ENCODE measurements around the gene AQR.
"Not testable (repeated sequence)": the region's sequence is repeated elsewhere in the genome, so short reads cannot be mapped to it uniquely, and the experiment has no call there.

The AQR gene

DNA sequence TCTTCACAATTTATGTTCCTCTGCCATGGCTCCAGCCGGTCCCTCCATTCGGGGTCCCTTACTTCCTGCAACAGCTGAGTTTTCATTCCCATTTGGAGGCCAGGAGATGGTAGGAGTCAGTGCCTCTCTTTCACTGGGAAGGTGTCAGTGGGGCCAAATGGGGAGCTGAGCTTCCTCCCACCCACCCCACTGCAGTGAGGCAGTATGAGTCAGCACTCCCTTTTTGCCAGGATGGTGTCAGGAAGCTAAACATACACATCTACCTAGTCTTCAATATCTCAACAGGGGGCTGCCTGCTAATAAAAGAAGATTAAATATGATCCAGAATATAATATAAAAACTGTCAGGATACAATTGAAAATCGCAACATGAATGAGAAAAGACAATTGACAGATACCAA lies 161.5 kb downstream of the AQR start:
- peaks cover 0 to 2% of the 10 kb centered on the region in 2 donors for H3K9me3 ChIP-seq (replicated peaks in 1 of 2; ENCODE audit: control insufficient read depth in 2 of 2, insufficient read depth in 1 of 2, low read depth in 1 of 2, low read length in 2 of 2)
- H3K79me1 ChIP-seq (ENCODE audit: low read depth, low read length): no peaks in the 10 kb centered on the region
- H2AK5ac ChIP-seq (ENCODE audit: low read depth, low read length): no peak overlapping the region
- H2BK120ac ChIP-seq (ENCODE audit: low read depth, low read length): no peak overlapping the region
- no peak overlapping the region for H3K18ac ChIP-seq (ENCODE audit: low read length)
- no peak overlapping the region for H3K14ac ChIP-seq (ENCODE audit: low read length)
- H3K4me3 ChIP-seq (ENCODE audit: low read length in 2 of 2): no peak overlapping the region
- no peak overlapping the region for H3K23ac ChIP-seq (ENCODE audit: low read depth, low read length, poor library complexity)
- H3K9ac ChIP-seq (ENCODE audit: low read depth, low read length, poor library complexity): no peak overlapping the region
- no peak overlapping the region for H2BK12ac ChIP-seq (ENCODE audit: low read length)
- H4K91ac ChIP-seq (ENCODE audit: low read depth, low read length, poor library complexity): no peak overlapping the region
- H4K8ac ChIP-seq (ENCODE audit: low read depth, low read length): no peak overlapping the region
- no peaks in the 10 kb centered on the region for H3K4me1 ChIP-seq (ENCODE audit: control insufficient read depth in 2 of 2, insufficient read depth in 1 of 2, low read depth in 1 of 2, low read length in 2 of 2)
- no peak overlapping the region for H2AFZ ChIP-seq (ENCODE audit: low read length)
- H3K27ac ChIP-seq (replicated peaks; ENCODE audit: low read length): no peak overlapping the region
- H3K27me3 ChIP-seq (ENCODE audit: control insufficient read depth in 3 of 3, insufficient read depth in 3 of 3, low read depth in 1 of 3, low read length in 3 of 3): peaks cover 0 to 15% (median 0%) of the 10 kb centered on the region in 3 experiments
- no CpG with 5 or more reads among the region's 3 CpGs for WGBS, 2 donors (ENCODE audit: extremely low coverage in 2 of 2, insufficient read length in 2 of 2, insufficient replicate concordance in 1 of 2)
- no peak overlapping the region for H3K4ac ChIP-seq (ENCODE audit: low read length)
- H3K4me2 ChIP-seq (ENCODE audit: insufficient read depth, low read length, poor library complexity, severe bottlenecking): no peak overlapping the region
- no peak overlapping the region for H2BK15ac ChIP-seq (ENCODE audit: low read length)
- H2BK5ac ChIP-seq (ENCODE audit: low read length): no peak overlapping the region
- DNase-seq (ENCODE audit: low spot score): no peak
- no peaks in the 10 kb centered on the region for H3K36me3 ChIP-seq (replicated peaks in 1 of 2; ENCODE audit: control insufficient read depth in 2 of 2, insufficient read depth in 2 of 2, low read length in 2 of 2)

DNA sequence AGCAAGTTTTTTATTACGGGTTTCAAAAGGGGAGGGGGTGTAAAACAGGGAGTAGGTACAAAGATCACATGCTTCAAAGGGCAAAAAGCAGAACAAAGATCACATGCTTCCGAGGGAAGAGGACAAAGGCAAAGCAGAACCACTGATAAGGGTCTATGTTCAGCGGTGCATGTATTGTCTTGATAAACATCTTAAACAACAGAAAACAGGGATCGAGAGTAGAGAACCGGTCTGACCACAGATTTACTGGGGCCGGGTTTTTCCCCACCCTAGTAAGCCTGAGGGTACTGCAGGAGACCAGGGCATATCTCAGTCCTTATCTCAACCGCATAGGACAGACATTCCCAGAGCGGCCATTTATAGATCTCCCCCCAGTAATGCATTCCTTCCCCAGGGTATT lies 162.3 kb downstream of the AQR start:
- not testable (repeated sequence) for H3K23ac ChIP-seq (ENCODE audit: low read depth, low read length, poor library complexity)
- WGBS, 2 donors (ENCODE audit: extremely low coverage in 2 of 2, insufficient read length in 2 of 2, insufficient replicate concordance in 1 of 2): no CpG with 5 or more reads among the region's 8 CpGs
- peaks cover 0 to 15% (median 0%) of the 10 kb centered on the region in 3 experiments for H3K27me3 ChIP-seq (ENCODE audit: control insufficient read depth in 3 of 3, insufficient read depth in 3 of 3, low read depth in 1 of 3, low read length in 3 of 3)

DNA sequence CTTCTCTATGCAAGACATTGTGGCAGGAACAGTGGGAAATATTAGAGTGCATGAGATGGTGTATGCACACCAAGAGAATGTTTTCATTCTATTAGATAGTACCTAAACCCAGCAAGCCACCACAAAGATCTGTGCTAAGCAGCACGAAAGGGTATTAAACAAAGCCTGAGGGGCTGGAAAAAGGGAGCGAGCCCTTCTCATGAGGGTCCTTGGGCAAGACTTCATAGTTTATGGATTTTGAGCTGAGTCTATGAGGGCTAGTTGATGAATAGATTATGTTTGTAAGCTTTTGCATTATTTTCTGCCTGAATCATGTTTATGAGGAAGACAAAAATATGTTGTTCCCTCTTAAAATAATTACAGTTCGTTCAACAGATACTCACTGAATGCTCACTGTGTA lies 164.8 kb downstream of the AQR start:
- Histone ChIP-seq H3K9ac (ENCODE audit: low read depth, low read length, poor library complexity) (no peak overlapping the region), H4K8ac (ENCODE audit: low read depth, low read length) (no peak overlapping the region), H3K4me3 (ENCODE audit: low read length in 2 of 2) (no peak overlapping the region), H2BK120ac (ENCODE audit: low read depth, low read length) (no peak overlapping the region), H3K9me3 (replicated peaks in 1 of 2; ENCODE audit: control insufficient read depth in 2 of 2, insufficient read depth in 1 of 2, low read depth in 1 of 2, low read length in 2 of 2) (peaks cover 0 to 2% of the 10 kb centered on the region in 2 donors), H3K4ac (ENCODE audit: low read length) (no peak overlapping the region), H3K36me3 (replicated peaks in 1 of 2; ENCODE audit: control insufficient read depth in 2 of 2, insufficient read depth in 2 of 2, low read length in 2 of 2) (no peaks in the 10 kb centered on the region), H2AFZ (ENCODE audit: low read length) (no peak overlapping the region), H2BK15ac (ENCODE audit: low read length) (no peak overlapping the region), H3K79me1 (ENCODE audit: low read depth, low read length) (no peaks in the 10 kb centered on the region), H3K23ac (ENCODE audit: low read depth, low read length, poor library complexity) (no peak overlapping the region), H3K14ac (ENCODE audit: low read length) (no peak overlapping the region), H3K4me2 (ENCODE audit: insufficient read depth, low read length, poor library complexity, severe bottlenecking) (no peak overlapping the region), H2BK5ac (ENCODE audit: low read length) (no peak overlapping the region), H2AK5ac (ENCODE audit: low read depth, low read length) (no peak overlapping the region), H2BK12ac (ENCODE audit: low read length) (no peak overlapping the region), H3K27me3 (ENCODE audit: control insufficient read depth in 3 of 3, insufficient read depth in 3 of 3, low read depth in 1 of 3, low read length in 3 of 3) (peaks cover 0 to 15% (median 0%) of the 10 kb centered on the region in 3 experiments), H3K27ac (replicated peaks; ENCODE audit: low read length) (no peak overlapping the region), H3K4me1 (ENCODE audit: control insufficient read depth in 2 of 2, insufficient read depth in 1 of 2, low read depth in 1 of 2, low read length in 2 of 2) (peaks cover 0 to 2% of the 10 kb centered on the region in 2 donors), H4K91ac (ENCODE audit: low read depth, low read length, poor library complexity) (no peak overlapping the region), H3K18ac (ENCODE audit: low read length) (no peak overlapping the region)
- no CpG with 5 or more reads among the region's 3 CpGs for WGBS, 2 donors (ENCODE audit: extremely low coverage in 2 of 2, insufficient read length in 2 of 2, insufficient replicate concordance in 1 of 2)
- no peak for DNase-seq (ENCODE audit: low spot score)

More for the DNA sequence above, 162.3 kb downstream of the AQR start:
- not testable (repeated sequence) for DNase-seq (ENCODE audit: low spot score); H2AFZ ChIP-seq (ENCODE audit: low read length); H2BK120ac ChIP-seq (ENCODE audit: low read depth, low read length); H2AK5ac ChIP-seq (ENCODE audit: low read depth, low read length); H3K9ac ChIP-seq (ENCODE audit: low read depth, low read length, poor library complexity); H3K9me3 ChIP-seq (replicated peaks in 1 of 2; ENCODE audit: control insufficient read depth in 2 of 2, insufficient read depth in 1 of 2, low read depth in 1 of 2, low read length in 2 of 2); H3K4ac ChIP-seq (ENCODE audit: low read length); H3K4me1 ChIP-seq (ENCODE audit: control insufficient read depth in 2 of 2, insufficient read depth in 1 of 2, low read depth in 1 of 2, low read length in 2 of 2); H3K27ac ChIP-seq (replicated peaks; ENCODE audit: low read length); H3K18ac ChIP-seq (ENCODE audit: low read length); H3K14ac ChIP-seq (ENCODE audit: low read length); H4K91ac ChIP-seq (ENCODE audit: low read depth, low read length, poor library complexity); H3K36me3 ChIP-seq (replicated peaks in 1 of 2; ENCODE audit: control insufficient read depth in 2 of 2, insufficient read depth in 2 of 2, low read length in 2 of 2); H2BK12ac ChIP-seq (ENCODE audit: low read length); H2BK5ac ChIP-seq (ENCODE audit: low read length); H2BK15ac ChIP-seq (ENCODE audit: low read length); H3K79me1 ChIP-seq (ENCODE audit: low read depth, low read length); H4K8ac ChIP-seq (ENCODE audit: low read depth, low read length); H3K4me2 ChIP-seq (ENCODE audit: insufficient read depth, low read length, poor library complexity, severe bottlenecking); H3K4me3 ChIP-seq (ENCODE audit: low read length in 2 of 2)

DNA sequence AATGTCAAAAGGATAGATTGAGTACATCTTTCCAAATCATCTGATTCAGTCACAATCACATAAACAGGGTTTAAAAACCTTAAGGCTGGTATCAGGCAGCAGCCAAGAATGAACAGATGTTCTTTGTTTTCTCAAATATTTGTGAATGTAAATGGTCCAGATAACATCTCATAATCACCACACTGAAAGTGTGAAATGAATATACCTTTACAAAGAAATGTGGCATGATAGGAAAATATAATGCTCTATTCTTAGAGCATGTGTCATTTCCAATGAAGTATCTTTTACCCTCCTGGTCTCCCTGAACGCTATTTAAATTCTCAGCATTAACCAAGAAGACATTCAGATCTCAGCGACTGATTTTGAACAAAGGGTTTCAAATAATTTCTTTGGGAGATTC lies 165.4 kb downstream of the AQR start:
- H3K4me1 ChIP-seq (ENCODE audit: control insufficient read depth in 2 of 2, insufficient read depth in 1 of 2, low read depth in 1 of 2, low read length in 2 of 2): peaks cover 0 to 9% of the 10 kb centered on the region in 2 donors

More for the DNA sequence above, 165.4 kb downstream of the AQR start:
- Histone ChIP-seq H3K4ac (ENCODE audit: low read length) (no peak overlapping the region), H3K9me3 (replicated peaks in 1 of 2; ENCODE audit: control insufficient read depth in 2 of 2, insufficient read depth in 1 of 2, low read depth in 1 of 2, low read length in 2 of 2) (peaks cover 0 to 2% of the 10 kb centered on the region in 2 donors), H2AK5ac (ENCODE audit: low read depth, low read length) (no peak overlapping the region), H3K23ac (ENCODE audit: low read depth, low read length, poor library complexity) (no peak overlapping the region), H2BK5ac (ENCODE audit: low read length) (no peak overlapping the region), H3K27me3 (ENCODE audit: control insufficient read depth in 3 of 3, insufficient read depth in 3 of 3, low read depth in 1 of 3, low read length in 3 of 3) (peaks cover 0 to 15% (median 0%) of the 10 kb centered on the region in 3 experiments), H3K27ac (replicated peaks; ENCODE audit: low read length) (no peak overlapping the region), H3K36me3 (replicated peaks in 1 of 2; ENCODE audit: control insufficient read depth in 2 of 2, insufficient read depth in 2 of 2, low read length in 2 of 2) (no peaks in the 10 kb centered on the region), H3K79me1 (ENCODE audit: low read depth, low read length) (no peaks in the 10 kb centered on the region), H3K14ac (ENCODE audit: low read length) (no peak overlapping the region), H3K4me3 (ENCODE audit: low read length in 2 of 2) (no peak overlapping the region), H2AFZ (ENCODE audit: low read length) (no peak overlapping the region), H2BK12ac (ENCODE audit: low read length) (no peak overlapping the region), H4K8ac (ENCODE audit: low read depth, low read length) (no peak overlapping the region), H2BK120ac (ENCODE audit: low read depth, low read length) (no peak overlapping the region), H3K18ac (ENCODE audit: low read length) (no peak overlapping the region), H3K9ac (ENCODE audit: low read depth, low read length, poor library complexity) (no peak overlapping the region), H4K91ac (ENCODE audit: low read depth, low read length, poor library complexity) (no peak overlapping the region), H3K4me2 (ENCODE audit: insufficient read depth, low read length, poor library complexity, severe bottlenecking) (no peak overlapping the region), H2BK15ac (ENCODE audit: low read length) (no peak overlapping the region)
- no peak for DNase-seq (ENCODE audit: low spot score)
- WGBS, 2 donors (ENCODE audit: extremely low coverage in 2 of 2, insufficient read length in 2 of 2, insufficient replicate concordance in 1 of 2): no CpG with 5 or more reads among the region's 2 CpGs

Measured in neuronal stem cell (in vitro differentiated cells).